GM18502 (cell line): Measurements from ENCODE around the gene DGCR6L.
"Not testable (repeated sequence)": the region's sequence is repeated elsewhere in the genome, so short reads cannot be mapped to it uniquely, and the experiment has no call there.

Experiments used
- ATAC-seq: cut with Tn5 transposase; IDR thresholded peaks from one replicate; pipeline ENCODE4 v1.9.1; 2021; ENCODE audit warnings: mild to moderate bottlenecking; ENCODE audit not compliant: unreplicated experiment, poor library complexity

Gene DGCR6L

DNA sequence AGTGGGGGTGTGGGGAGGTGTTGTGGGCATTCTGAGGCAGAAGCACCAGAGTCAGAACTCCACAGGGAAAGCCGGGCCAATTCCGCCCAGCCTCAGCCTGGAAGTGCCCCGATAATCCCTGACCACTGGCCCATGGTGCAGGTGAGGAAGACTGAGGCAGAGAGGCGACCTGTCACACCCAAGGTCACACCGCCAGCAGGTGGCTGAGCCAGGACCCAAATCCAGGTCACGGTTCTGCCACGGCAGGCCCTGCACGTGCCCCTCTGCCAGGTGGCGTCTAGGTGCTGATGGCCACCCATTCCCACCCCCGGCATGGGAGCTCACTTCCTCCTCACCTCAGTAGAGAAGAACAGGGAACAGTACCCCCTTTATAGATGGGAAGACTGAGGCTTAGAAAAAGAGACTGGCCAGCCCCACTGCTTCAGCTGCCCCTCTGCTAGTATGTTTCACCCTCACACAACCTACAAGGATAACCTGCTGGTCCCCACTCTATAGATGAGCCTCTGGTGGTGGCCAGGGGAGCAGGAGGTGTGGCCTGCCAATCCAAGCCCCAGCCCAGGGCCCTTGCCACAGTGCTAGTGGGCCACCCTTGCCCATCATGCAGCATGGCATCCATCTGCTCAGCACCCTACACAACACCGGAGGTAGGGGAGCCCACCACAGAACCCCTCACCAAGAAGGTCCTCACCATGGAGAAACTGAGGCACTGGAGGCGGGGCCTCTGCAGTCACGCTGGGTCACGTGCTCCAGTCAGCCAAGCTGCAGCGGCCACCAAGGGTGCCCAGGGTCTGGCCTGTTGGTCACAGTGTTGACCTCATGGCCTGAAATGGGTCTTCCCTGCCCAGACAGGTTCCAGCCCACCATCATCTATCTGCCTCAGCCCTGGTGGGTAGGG, 53.8 kb downstream of the DGCR6L start:
- not testable (repeated sequence) for ATAC-seq

DNA sequence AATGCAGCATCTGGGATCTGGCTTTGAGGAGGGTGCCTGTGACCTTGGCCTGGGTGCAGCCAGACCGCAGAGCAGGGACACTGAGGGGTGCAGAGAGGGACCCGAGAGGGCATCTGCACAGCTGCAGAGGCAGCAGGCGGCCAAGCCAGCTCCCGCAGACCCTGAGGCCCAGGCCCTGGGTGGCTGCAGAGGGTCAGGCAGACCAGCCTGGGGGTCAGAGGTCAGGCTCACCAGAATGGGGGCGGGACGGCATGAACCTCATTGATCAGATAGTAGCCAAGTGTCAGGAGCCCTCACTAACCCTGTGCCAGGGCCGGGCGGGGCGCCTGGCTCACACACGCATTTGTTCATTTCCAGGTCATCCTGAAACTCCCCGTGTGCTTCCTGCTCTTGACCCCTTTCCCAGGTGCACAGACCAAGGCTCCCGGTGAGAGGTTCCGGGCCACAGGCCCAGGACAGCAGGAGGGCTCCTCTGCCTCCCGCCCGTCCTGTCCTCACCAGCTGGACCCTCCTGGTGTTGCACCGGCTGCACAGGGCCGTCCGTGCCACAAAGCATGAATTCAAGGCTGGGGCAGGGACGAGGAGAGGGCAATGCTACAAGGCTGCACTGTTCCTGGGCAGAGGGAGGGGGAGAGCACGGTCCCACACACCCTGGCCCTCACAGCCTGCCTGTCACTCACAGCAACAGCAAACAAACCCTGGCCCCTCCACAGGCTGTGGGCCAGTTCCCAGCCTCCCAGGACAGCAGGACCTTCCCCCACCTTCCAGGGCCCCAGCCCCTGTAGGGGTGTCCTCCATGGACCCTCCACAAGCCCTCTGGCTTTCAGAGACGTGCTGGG, 55.0 kb downstream of the DGCR6L start:
- ATAC-seq = no peak
